RWPE2 (cell line): ENCODE data around the gene CABYR.

Experiments
- ATAC-seq: fragments of 200-7000 bp; cut with Tn5 transposase; 3 replicates; pipeline ENCODE4 v1.9.1; 2021; ENCODE audit warnings: low read depth
- DNase-seq: peaks from one replicate; pipeline ENCODE4 v3.0.0-alpha.2; 2020; ENCODE audit warnings: low spot score
- H3K27ac ChIP-seq: fragments of 450-650 bp; 2 replicates; pipeline ENCODE4 v1.5.1; 2017; ENCODE audit warnings: mild to moderate bottlenecking; ENCODE audit not compliant: poor library complexity, severe bottlenecking
- H3K27me3 ChIP-seq: fragments of 250-450 bp; sonication (Bioruptor Pico); 2 replicates; pipeline ENCODE4 v1.5.1; 2021; ENCODE audit warnings: mild to moderate bottlenecking, moderate library complexity; ENCODE audit not compliant: insufficient read depth, poor library complexity, severe bottlenecking
- H3K36me3 ChIP-seq: fragments of 250-450 bp; sonication (Bioruptor Pico); 2 replicates; pipeline ENCODE4 v1.5.1; 2020; ENCODE audit warnings: low read depth, mild to moderate bottlenecking, moderate library complexity
- H3K4me1 ChIP-seq: fragments of 250-450 bp; sonication (Bioruptor Pico); 2 replicates; pipeline ENCODE4 v1.5.1; 2021; ENCODE audit warnings: mild to moderate bottlenecking, moderate library complexity; ENCODE audit not compliant: insufficient read depth, poor library complexity, severe bottlenecking
- H3K4me3 ChIP-seq: fragments of 250-450 bp; sonication (Bioruptor Pico); 2 replicates; pipeline ENCODE4 v1.5.1; 2021; ENCODE audit warnings: mild to moderate bottlenecking, moderate library complexity; ENCODE audit not compliant: severe bottlenecking
- H3K9me3 ChIP-seq: fragments of 250-450 bp; sonication (Bioruptor Pico); 2 replicates; pipeline ENCODE4 v1.5.1; 2021; ENCODE audit warnings: mild to moderate bottlenecking, moderate library complexity; ENCODE audit not compliant: severe bottlenecking
- TF ChIP-seq, protein P1 (sequence below): fragments of 450-650 bp; IDR thresholded peaks from one replicate; pipeline ENCODE4 v1.5.1; 2017; ENCODE audit warnings: mild to moderate bottlenecking, moderate library complexity; ENCODE audit not compliant: poor library complexity, severe bottlenecking

CABYR gene

DNA sequence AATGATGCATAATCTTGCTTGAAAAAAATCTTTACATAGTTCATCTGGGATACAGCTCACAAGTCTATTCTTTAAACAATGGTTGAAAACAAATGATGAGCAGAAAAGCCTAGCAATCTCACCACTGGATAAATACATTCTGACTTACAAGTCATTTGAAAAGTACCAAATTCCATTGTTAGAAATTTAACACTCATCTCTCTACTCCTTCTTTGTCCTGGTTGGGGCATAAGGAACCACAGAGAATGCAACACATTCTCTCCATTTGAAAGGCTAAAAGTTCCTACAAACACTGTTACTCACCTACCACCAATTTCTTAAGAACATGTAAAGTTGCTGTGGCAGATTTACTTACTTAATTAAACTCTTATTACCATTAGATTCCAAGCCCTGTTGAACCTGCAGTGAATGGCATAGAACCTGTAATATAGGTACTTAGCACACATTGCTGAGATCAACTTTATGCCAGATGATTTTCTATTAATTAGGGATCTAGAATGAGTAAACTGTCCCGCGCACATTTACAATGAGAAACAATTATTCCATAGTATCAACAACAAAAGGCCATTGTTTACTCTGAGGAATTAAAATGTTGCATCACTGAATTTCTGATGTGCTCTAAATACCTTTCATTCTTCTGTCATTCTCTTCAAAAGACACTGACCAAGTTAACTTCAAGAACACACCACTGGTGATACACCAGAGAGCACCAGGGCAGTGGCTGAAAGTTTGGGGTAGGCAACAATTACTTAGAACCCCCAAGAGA is 69.6 kb downstream of the CABYR start:
- peaks cover 22% of the 10 kb centered on the region for H3K4me1 ChIP-seq
- H3K36me3 ChIP-seq: no peaks in the 10 kb centered on the region
- no peak for DNase-seq
- TF ChIP-seq, protein P1, sequence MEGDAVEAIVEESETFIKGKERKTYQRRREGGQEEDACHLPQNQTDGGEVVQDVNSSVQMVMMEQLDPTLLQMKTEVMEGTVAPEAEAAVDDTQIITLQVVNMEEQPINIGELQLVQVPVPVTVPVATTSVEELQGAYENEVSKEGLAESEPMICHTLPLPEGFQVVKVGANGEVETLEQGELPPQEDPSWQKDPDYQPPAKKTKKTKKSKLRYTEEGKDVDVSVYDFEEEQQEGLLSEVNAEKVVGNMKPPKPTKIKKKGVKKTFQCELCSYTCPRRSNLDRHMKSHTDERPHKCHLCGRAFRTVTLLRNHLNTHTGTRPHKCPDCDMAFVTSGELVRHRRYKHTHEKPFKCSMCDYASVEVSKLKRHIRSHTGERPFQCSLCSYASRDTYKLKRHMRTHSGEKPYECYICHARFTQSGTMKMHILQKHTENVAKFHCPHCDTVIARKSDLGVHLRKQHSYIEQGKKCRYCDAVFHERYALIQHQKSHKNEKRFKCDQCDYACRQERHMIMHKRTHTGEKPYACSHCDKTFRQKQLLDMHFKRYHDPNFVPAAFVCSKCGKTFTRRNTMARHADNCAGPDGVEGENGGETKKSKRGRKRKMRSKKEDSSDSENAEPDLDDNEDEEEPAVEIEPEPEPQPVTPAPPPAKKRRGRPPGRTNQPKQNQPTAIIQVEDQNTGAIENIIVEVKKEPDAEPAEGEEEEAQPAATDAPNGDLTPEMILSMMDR: no peak
- no peaks in the 10 kb centered on the region for H3K9me3 ChIP-seq
- H3K27me3 ChIP-seq: no peaks in the 10 kb centered on the region
- no peak overlapping the region for H3K4me3 ChIP-seq
- H3K27ac ChIP-seq: no peak overlapping the region
- ATAC-seq: peak; percentile 10; the same call in 1 of the 3 replicates

DNA sequence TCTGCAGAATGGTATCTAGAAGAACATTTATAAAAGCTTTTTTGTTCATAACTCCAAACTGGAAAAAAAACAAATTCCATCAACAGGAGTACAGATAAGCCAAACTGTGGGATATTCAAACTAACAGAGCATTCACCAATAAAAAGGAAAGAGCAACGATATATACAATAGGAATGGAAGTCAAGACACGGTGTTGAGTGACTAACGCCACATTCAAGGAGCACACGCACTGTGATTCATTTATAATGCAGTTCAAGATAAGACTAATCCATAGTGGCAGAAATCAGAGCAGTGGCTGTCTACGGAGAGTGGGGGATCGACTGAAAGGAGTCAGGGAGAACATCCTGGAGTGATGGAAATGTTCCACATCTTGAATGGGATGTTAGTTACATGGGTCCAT is 70.7 kb downstream of the CABYR start:
- no peak overlapping the region for H3K27ac ChIP-seq

More for the DNA sequence above, 70.7 kb downstream of the CABYR start:
- TF ChIP-seq, protein P1: no peak
- H3K9me3 ChIP-seq: no peaks in the 10 kb centered on the region
- DNase-seq (no peak), ATAC-seq (no peak)
- peaks cover 33% of the 10 kb centered on the region for H3K4me1 ChIP-seq
- no peak overlapping the region for H3K4me3 ChIP-seq
- H3K36me3 ChIP-seq: no peaks in the 10 kb centered on the region
- H3K27me3 ChIP-seq: no peaks in the 10 kb centered on the region
